ENCODE measurements around the gene DRICH1. TPM values are rescaled to one million over a fixed set of nuclear protein-coding genes. Genes with fewer than 3 reads are reported as not detected.
"Not testable (repeated sequence)": the region's sequence is repeated elsewhere in the genome, so short reads cannot be mapped to it uniquely, and the experiment has no call there.

DRICH1 gene
- total and polyA plus RNA-seq, 2 of the 8 experiments (the other 6 are each of a cell fraction or from before 2014, with no cell fraction given) = 0.21 to 0.28 TPM

DNA sequence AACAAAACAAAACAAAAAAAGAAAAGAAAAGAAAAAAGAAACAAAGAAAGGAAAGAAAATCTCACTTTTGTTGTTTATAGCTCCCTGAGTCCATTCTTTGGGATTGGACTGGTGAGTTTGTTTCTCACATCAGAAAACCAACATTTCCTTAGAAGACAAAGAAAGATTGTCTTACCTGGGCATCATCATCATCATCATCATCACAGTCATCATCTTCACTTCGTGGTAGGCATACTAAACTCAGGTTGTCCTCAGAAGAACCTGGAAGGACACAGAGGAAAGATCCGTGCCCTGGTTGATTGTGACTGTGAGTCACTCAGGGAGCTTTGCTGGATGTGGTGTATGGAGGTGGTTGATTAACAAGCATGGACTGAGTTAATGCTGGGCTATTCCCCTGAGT lies 10.2 kb downstream of the DRICH1 start:
- 91% methylated on average over 2 of the region's 2 CpGs; no CpG with 5 or more reads in 1 of the 2 experiments for WGBS, 2 experiments (ENCODE audit: extremely low coverage in 1 of 2, insufficient coverage in 1 of 2, insufficient read length in 1 of 2, insufficient replicate concordance in 2 of 2, low coverage in 1 of 2, low lambda C conversion rate in 2 of 2, missing lambda C conversion rate in 1 of 2)
- H3K27ac ChIP-seq (ENCODE audit: low read depth, low read length); H2BK5ac ChIP-seq (ENCODE audit: low read depth, low read length); H3K56ac ChIP-seq (replicated peaks; ENCODE audit: insufficient read length, low read depth, low read length); H2BK120ac ChIP-seq (replicated peaks; ENCODE audit: low read depth, low read length); H3K18ac ChIP-seq (ENCODE audit: extremely low read depth, low read length); FAIRE-seq; H3K23me2 ChIP-seq (ENCODE audit: low read depth, low read length); H3K9me3 ChIP-seq (ENCODE audit: insufficient read depth in 2 of 2, low read depth in 1 of 2, low read length in 1 of 2); H3K4ac ChIP-seq (replicated peaks; ENCODE audit: insufficient read length, low read depth, low read length); H4K20me1 ChIP-seq (replicated peaks in 1 of 2; ENCODE audit: control insufficient read depth in 1 of 2, insufficient read depth in 2 of 2, low read length in 2 of 2); H3K4me3 ChIP-seq (ENCODE audit: extremely low read depth in 1 of 4, insufficient read depth in 2 of 4, low read depth in 3 of 4, low read length in 4 of 4); DNase-seq (ENCODE audit: low read depth in 1 of 2, low spot score in 2 of 2); H3K36me3 ChIP-seq (ENCODE audit: control insufficient read depth in 2 of 4, insufficient read depth in 4 of 4, low read length in 3 of 4); H4K8ac ChIP-seq (ENCODE audit: extremely low read depth, insufficient read depth, low read length); H3K14ac ChIP-seq (ENCODE audit: insufficient read length); H3K23ac ChIP-seq (ENCODE audit: insufficient read length); H4K91ac ChIP-seq (replicated peaks; ENCODE audit: insufficient read length, low read length); H3K79me1 ChIP-seq (ENCODE audit: low read depth, low read length); H2AK5ac ChIP-seq (ENCODE audit: low read depth, low read length); H3K4me2 ChIP-seq (ENCODE audit: insufficient read depth in 1 of 2, low read depth in 2 of 2, low read length in 2 of 2); H4K5ac ChIP-seq (ENCODE audit: insufficient read length, low read depth, low read length); H2BK12ac ChIP-seq (ENCODE audit: low read depth, low read length); H2BK20ac ChIP-seq (ENCODE audit: low read length); H3K4me1 ChIP-seq (replicated peaks in 1 of 4; ENCODE audit: control insufficient read depth in 3 of 4, insufficient read depth in 4 of 4, low read length in 3 of 4); H2AFZ ChIP-seq (ENCODE audit: low read length); H3K27me3 ChIP-seq (replicated peaks in 1 of 4; ENCODE audit: control insufficient read depth in 3 of 4, extremely low read depth in 1 of 4, insufficient read depth in 3 of 4, low read length in 3 of 4); H3K79me2 ChIP-seq (ENCODE audit: control insufficient read depth in 1 of 2, insufficient read depth in 2 of 2, low read length in 2 of 2); POLR2A ChIA-PET (ENCODE audit: partially characterized antibody); H2BK15ac ChIP-seq (ENCODE audit: low read length); H3K9ac ChIP-seq (replicated peaks in 1 of 4; ENCODE audit: extremely low read depth in 1 of 4, low read depth in 3 of 4, low read length in 3 of 4): not testable (repeated sequence)
- CTCF ChIA-PET (ENCODE audit: partially characterized antibody) = interaction anchor here (0.7 to 1.5 kb wide), 2 partner anchors 8 to 76 kb away, joined by 3 read pairs; no protein-coding TSS in a partner anchor

All from H1 (cell line).